HG03521 (cell line): ENCODE measurements around the gene ANKLE1.
A peak's percentile ranks its signal among the peaks of the same experiment; 100 is the strongest.

ENCODE experiments used
- ATAC-seq: cut with Tn5 transposase; IDR thresholded peaks from one replicate; pipeline ENCODE4 v1.9.1; 2021; ENCODE audit warnings: mild to moderate bottlenecking, moderate library complexity; ENCODE audit not compliant: unreplicated experiment

Gene ANKLE1, protein sequence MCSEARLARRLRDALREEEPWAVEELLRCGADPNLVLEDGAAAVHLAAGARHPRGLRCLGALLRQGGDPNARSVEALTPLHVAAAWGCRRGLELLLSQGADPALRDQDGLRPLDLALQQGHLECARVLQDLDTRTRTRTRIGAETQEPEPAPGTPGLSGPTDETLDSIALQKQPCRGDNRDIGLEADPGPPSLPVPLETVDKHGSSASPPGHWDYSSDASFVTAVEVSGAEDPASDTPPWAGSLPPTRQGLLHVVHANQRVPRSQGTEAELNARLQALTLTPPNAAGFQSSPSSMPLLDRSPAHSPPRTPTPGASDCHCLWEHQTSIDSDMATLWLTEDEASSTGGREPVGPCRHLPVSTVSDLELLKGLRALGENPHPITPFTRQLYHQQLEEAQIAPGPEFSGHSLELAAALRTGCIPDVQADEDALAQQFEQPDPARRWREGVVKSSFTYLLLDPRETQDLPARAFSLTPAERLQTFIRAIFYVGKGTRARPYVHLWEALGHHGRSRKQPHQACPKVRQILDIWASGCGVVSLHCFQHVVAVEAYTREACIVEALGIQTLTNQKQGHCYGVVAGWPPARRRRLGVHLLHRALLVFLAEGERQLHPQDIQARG

DNA sequence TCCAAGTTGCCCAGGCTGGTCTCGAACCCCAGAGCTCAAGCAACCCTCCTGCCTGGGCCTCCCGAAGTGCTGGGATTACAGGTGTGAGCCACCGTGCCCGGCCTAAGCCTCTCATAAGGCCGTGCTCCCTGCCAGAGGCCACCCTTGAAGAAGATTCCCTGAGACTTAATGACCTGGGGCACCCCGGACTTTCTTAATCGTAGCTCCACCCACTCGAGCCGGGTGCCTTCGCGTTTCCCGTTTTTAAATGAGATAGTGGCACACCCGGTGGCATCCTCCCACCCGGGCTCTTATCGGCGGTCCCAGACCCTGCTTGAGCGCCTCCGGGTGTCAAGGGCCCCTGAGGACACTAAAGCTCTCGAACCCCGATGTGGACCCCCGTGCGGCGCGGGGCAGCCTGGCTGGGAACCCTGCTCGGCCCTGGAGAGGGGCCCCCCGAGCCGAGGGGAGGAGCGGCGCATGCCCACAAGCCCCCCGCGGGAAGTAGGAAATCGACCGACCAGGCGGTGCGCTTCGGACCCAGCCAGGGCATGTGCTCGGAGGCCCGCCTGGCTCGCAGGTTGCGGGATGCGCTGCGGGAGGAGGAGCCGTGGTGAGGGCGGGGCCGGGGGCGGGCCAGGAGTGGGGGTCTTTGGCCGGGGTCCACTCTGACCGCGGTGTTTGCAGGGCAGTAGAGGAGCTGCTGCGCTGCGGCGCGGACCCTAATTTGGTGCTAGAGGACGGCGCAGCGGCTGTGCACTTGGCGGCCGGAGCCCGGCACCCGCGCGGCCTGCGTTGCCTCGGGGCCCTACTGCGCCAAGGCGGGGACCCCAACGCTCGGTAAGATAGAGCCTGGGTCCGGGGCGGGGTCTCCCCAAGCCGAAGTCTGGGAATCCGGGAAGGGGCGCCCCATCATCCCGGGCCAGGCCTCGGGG lies at the start of gene ANKLE1:
Gene ANKLE1, plus strand, starts transcription at position 511 of the 914 bp plus-strand sequence. Its CDS starts 20 bp downstream, at position 531.
- ATAC-seq: no peak

DNA sequence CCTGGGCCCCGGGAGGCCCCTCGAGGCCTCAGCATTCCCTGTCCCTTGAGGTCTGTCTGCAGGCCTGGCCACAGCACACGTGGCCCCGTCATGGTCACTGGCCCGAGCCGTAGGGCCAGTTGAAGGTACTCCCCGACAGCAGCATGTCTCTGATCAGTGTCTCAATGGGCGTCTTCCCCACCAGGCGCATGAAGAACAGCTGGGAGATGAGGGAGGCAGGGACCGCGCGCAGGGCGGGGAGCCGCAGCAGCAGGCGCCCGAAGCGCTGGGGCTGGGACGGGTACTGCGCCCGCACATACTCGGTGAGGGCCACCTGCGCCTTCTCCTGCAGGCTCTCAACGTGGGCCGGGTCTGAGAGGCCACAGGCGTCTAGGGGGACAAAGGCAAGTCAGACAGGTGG lies 49.4 kb upstream of the ANKLE1 start:
- ATAC-seq: no peak

DNA sequence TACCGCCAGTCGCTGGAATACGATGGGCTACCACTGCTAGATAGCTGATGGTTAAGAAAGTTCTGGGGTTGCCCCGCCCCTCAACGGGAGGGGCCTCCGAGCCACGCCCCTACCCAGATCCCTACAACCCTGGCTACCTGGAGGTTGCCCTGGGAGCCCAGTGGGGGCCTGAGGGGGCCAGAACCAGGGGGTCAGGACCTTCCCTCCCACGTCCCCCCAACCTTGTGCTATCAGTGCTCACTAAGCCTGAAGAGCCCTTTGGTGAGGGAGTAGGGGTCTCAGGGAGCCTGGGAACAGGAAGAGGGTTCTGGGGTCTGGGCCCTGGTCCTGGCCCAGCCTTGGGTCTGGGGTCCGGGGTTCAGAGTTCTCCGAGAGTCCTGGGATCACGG lies 46.8 kb upstream of the ANKLE1 start:
- ATAC-seq: no peak

DNA sequence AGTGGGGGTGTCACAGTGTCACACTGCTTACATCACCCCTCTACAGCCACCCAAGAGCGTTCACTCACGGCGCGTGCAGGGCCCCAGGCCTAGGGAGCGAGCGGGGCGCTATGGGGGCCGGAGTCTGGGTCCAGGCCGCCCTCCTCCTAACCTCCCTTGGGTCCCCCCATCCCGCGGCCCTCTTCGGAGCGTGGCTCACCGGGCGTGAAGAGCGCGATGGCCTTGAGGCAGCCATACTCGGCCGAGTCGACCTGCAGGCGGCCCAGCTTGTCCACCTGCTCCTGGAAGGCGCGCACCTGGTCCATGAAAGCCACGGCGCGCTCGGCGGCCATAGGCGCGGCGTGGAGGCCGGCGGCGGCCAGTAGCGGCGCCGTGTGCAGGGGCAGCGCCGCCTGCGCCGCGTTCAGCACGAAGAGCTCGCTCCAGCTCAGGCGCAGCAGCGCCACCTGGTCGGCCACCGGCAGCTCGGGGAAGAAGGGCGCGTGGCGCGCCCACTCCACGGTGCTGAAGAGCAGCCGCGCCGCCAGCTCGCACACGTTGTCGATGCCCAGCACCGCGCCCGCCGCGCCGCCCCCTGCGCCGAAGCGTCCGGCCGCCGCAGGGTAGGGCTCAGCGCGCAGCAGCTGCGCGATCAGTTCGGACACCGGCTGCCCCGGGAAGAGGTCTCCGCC lies 46.3 kb upstream of the ANKLE1 start:
- ATAC-seq: no peak

DNA sequence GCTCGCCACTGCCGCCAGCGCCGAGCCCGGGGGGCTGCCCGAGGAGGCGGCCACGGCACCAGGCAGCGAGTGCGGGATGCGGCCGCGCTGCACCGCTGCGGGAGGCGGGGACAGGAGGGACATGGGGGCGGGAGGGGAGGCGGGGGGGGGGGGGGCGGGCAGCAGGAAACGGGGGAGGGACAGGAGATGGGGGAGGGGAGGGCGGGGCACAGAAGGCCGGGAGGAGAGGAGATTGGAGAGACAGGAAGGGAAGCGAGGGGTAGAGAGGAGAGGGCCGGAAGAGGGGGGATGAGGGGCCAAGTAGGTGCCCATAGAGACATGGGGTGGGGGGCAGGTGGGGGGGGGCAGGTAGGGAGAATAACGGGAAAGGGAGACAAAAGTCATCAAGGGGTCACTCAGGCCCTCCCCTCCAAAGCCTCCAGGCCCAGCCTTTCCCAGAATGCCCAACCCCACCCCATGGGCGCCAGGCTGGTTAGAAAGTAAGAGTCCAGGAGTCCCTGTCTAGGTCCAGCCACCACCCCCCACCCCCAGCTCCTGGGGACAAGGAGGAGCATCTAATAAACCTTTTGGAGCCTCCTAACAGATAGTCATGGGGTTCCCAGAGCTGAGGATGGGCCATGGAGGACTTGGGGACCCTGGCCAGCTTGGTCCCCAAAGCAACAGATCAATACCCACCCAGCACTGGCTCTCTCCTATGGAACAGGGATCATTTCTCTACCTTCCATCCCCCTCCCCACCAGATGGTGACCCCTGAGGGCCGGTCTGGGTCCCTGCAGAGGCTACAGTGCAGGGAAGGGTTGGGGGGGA lies 45.5 kb upstream of the ANKLE1 start:
- no peak for ATAC-seq

DNA sequence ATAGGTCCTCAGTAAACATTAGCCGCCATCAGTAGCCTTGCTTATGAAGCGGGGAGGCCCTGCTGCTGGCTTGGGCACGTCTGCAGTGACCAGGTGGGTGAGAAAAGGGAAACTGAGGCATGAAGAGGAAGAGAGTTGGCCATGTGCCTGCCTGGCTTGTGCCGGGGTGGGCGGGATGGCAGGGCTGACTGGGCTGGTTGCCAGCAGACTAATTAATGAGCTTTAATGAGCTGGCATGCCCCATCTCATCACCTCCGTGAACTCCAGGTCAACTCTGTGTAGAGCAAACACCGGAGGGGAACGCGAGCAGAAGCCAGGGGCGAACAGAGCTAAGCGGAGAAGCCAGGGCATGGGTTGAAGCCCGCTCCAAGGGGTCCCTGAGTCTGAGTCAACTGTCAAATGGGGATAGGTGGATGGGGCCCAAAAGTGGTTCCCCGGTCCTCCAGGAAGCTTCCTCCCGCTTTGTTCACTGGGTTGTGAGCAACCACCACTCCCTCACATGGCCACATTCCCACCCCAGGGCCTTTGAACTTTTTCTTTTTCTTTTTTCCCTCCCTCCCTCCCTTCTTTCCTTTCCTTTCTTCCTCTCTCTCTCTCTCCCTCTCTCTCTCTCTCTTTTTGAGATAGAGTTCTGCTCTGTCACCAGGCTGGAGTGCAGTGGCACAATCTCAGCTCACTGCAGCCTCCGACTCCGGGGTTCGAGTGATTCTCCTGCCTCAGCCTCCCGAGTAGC lies 44.7 kb upstream of the ANKLE1 start:
- no peak for ATAC-seq

DNA sequence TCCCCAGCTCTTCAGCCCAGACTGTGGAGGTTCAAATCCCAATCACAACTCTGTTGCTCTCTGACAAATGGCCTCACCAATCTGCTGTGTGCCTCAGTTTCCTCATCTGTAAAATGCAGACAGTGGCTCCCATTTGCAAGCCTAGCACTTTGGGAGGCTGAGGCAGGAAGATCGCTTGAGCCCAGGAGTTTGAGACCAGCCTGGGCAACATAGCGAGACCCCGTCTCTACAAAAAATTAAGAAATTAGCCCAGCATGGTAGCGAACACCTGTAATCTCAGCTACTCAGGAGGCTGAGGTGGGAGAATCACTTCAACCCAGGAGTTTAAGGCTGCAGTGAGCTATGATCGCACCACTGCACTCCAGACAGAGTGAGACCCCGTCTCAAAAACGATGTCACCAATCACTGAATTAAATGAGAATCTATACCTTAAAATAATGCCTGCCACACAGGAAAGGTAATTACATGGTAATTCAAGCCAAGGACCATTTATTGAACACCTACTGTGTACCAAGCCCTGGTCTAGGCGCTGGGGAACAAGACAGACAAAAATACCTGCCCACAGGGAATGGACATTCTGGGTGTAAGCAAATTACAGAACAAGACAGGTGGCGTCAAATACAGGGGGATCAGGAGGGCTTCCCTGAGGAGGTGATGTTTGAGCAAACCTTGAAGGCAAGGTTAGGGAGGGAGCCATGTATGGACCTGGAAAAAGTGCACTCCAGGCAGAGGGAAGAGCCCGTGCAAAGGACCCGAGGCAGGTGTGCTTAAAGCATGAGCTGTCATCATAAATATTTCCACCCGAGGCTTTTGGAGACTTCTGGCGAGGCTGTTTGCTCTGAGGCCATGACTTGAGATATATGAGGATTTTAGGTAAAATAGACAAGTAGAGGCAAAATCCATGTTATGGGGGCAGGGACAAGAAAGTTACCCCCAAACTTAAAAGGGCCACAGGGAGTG lies 43.7 kb upstream of the ANKLE1 start:
- ATAC-seq: no peak

DNA sequence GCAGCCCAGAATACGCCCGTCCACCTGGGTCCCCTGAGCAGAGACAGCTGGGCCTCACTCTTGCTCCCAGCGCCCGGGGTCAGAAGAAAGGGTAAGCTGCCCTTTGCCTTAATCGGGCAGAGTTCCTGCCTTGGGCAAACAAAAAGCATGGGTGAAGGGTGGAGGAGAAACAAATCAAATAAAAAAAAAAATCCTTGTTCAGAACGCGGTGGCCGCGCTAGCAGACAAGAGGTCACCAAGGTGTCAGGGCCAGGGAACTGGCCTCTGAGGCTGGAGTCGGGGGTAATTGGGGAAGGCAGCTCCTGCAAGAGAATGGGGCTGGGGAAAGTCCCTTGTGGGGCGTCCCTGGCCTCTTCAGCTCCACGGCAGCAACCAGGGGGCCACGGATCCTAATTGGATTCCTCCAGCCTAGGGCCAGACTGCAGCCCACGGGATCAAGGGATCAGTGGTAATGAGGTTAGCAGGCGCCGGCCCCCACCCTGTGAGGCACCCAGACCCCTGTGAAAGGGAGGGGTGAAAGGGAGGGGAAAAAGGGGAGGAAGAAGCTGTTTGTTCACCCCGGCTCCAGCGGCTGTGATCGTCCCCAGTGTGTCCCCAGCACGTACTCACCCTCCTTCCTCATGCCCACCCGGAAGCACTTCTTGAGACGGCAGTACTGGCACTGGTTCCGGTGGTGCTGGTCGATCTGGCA lies 41.5 kb upstream of the ANKLE1 start:
- ATAC-seq: no peak

DNA sequence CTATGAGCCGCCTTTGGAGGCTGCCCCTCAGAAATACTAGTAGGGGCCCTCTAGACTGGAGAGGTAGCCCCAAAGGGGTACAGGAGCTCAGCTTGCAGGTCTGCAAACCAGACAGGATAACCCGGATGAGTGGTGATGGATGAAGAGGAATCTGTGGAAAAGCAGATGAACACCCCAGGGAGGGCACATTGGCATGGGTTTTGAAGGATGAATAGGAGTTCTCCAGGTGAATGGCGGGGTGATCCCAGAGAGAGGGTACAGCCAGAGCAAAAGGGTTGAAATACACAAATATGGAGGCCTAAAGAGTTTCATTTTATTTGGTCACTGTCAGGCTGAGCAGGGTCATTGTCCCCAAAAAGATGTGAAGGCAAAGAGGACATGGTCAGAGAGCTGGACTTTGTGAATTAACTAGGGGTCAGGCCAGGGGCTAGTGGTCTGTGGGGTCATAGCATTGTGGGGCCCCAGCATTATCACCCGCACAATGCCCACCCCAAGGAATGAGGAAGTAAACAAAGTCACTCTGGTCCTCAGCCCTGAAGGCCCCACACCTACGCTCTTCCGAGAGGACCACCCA lies 40.8 kb upstream of the ANKLE1 start:
- ATAC-seq: no peak

DNA sequence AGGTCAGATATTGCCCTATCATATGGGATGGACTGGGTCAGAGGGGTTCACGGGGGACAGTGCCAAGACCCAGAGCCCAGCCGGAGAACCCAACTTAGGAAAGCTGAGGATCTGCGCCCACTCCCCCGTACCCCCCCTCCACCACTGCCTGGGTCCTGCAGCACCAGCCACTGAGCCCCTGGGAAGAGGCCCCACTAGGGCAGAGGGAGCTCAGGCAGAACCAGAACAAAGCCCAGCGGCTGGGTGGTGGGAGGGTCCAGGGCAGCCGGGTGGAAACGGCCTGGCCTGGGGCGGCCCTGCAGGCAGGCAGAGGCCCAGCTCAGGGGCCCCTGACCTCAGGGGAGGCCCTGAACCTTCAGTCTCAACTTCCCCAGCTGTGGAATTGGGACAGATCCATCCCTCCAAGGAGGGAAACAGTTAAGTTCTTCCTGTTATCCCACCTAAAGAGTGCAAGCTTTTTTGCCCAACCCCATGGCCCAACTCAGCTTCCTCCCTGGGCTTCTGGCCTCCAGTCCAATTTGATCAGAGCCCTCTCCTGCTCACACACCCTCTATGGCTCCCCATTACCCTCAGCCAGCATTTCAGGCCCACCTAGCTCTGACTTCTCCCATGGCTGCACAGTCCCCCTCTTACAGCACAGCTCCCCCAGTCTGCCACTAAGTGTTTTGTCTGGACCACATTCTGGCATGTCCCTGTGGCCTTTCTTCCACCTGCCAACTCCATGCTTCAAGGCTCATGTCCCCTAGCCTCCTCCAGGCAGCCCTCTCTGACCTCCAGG lies 39.1 kb upstream of the ANKLE1 start:
- no peak for ATAC-seq

DNA sequence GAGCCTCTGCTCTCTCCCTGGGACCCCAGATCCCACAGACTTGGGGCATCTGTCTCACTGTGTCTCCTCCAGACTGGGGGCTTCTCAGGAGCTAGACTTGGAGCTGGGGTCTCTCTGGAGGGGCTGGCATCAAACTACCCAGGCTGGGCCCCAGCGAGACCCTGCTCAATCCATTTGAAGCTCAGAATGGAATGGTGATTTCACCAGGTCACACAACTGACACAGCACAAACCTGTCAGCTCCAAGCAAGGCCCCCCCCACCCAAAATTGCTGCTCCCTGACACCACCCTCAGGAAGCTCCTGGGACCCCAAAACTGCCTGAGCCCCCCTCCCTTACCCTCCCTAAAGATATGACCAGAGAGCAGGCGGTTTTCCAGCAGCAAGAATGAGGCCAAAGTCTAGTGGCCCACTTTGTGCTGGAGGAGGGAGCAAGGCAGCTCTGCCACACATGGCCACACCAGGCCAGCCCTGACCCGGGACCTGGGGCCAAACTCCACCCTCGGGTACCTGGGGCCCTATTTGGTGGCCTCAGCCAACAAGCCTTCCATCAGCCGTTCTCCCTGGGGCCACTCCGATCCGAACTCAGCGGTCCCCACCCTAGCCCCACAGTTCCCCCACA lies 38.4 kb upstream of the ANKLE1 start:
- no peak for ATAC-seq

DNA sequence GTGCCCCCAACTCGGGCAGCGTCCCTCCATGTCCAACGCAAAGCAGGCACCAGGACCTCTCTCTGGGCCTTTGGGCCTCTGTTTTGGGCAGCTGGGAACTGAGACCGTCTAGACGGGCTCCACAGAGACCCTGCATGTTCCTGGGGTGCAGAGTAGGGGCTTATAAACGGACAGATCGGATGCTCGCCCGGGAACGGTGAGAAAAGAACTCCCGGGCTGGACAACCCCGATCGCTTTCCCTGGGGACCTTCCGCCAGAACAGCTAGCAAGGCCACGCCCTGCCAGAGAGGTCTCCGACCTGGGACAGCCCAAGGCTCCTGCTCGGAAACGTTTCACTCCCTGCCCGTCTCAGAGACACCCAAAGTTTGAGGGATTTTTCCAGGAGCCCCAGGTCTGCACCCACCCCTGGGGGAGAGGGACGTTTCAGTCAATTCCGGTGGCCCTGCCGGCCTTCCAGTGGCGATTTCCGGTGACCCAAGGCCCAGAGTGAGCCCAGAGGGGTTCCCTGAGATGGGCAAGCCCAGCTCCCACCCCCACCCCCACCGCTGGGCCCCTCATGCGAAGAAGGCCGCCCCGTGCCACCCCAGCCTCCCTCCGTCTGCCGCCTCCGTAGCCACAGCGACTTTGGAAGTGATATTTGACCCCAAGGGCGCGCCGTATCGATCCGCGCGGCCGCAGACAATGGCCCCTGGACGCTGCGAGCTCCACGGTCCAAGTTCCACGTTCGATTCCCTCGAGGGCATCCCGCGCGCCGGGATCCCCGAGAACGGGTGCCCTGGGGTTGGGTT lies 37.7 kb upstream of the ANKLE1 start:
- no peak for ATAC-seq

DNA sequence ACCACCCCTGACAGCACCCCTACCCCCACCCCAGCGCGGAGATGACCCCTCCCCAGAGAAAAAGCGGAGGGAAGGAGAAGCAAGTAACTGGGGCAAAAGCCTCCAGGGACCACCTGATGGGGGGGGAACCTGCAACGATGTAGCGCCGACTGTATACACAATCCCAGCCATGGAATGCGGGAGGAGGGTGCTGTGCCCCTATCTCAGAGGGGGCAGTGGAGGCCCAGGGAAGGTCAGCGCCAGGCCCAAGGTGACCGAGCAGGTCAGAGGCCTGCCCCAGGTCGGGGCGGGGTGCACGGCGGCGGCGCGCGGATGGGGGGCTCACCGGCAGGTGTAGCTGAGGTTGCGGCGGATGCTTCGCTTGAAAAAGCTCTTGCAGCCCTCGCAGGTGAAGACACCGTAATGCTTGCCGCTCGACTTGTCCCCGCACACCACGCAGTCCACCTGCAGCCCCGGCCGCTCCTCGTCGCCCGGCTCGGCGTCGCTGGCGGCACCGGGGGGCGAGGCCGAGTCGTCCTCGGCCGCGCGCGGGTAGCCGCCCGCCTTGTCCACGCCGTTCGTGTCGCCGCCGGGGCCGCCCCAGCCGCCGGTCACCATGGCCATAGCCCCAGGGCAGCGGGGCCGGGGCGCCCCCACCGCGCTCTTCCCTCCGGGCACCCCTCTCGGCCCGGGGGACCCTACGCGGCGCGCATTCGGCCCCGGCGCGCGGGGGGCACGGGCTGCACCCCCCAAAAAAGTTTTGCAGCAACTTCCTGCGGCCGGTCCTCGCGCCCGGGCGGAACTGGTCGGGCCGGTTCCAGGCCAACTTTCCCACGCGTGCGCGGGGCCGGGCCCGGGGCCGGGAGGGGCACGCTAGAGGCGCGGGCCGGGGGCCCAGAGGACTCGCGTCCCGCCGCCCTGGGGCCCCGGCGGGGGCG lies 36.8 kb upstream of the ANKLE1 start:
- ATAC-seq: peak; percentile 3

DNA sequence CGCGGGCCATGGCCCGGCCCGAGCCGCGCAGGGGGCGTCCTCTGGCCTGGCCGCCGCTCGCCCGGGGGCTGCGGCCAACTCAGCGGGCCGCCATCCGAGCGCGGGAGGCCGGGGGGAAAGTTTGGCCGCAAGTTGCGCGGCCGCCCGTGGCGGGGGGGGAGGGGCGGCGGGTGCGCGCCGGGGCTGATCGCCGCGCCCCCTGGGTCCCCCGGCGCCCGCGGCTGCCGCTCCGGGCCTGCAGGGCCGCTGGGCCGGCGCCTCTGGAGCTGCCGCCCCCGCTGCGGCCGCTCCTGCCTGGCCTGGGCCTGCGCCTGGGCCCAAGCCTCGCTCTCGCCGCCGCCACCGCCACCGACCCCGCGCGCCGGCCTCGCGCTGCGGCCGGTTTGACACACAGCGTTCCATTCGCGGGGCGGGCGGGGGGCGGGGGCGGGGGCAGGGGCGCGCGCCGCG lies 36.1 kb upstream of the ANKLE1 start, which contains the start of gene NR2F6:
Gene NR2F6, minus strand, starts transcription at position 385 of the 450 bp plus-strand sequence. CDS start 699 bp downstream, outside the sequence.
- ATAC-seq: peak; percentile 9
